Dedifferentiated amniotic fluid mesenchymal stem cell (primary cell): Measurements from ENCODE around the gene DUSP9.

Source experiments
- DNase-seq: peaks from one replicate; pipeline ENCODE4 v3.0.0-alpha.2; 2016; ENCODE audit errors: extremely low spot score

DUSP9 gene

DNA sequence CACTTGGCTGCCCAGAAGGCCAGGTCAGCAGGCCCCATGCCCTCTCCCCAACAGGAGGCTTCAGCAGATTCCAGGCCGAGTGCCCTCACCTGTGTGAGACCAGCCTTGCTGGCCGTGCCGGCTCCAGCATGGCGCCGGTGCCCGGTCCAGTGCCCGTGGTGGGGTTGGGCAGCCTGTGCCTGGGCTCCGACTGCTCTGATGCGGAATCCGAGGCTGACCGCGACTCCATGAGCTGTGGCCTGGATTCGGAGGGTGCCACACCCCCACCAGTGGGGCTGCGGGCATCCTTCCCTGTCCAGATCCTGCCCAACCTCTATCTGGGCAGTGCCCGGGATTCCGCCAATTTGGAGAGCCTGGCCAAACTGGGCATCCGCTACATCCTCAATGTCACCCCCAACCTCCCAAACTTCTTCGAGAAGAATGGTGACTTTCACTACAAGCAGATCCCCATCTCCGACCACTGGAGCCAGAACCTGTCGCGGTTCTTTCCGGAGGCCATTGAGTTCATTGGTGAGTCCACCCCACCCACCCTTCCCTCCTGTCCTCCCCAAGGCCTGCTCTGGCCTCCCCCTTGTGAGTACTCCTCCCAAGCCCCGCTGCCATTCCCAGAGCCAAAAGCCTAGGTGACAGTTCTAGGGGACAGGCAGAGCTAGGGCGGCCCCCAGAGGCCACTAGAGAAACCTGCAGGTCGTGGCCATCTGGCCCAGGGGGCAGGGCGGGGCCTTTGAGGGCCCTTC lies 2.3 kb downstream of the DUSP9 start:
- no peak for DNase-seq

DNA sequence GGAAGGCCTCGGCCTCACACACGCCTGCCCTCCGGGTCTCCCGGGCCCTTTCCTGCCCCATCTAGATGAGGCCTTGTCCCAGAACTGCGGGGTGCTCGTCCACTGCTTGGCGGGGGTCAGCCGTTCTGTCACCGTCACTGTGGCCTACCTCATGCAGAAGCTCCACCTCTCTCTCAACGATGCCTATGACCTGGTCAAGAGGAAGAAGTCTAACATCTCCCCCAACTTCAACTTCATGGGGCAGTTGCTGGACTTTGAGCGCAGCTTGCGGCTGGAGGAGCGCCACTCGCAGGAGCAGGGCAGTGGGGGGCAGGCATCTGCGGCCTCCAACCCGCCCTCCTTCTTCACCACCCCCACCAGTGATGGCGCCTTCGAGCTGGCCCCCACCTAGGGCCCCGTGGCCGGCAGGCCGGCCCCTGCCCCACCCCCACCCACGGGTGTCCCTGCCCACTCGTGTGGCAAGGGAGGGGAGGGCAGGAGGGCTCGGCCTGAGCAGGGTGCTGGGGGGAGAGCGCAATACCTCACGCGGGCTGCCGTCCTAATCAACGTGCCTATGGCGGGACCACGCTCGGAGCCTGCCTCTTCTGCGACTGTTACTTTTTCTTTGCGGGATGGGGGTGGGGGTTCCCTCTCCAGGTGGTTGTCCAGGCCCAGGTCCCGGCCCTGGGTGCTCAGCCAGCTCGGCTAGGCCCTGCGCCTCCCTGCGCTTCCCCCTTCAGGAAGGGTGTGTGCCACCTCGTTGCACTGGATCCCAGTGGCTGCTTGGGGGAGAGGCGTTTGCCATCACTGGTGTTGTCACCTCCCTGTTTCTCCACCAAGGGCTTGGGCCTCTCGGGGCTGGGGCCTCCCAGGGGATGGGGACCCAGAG lies 3.1 kb downstream of the DUSP9 start:
- DNase-seq = no peak

DNA sequence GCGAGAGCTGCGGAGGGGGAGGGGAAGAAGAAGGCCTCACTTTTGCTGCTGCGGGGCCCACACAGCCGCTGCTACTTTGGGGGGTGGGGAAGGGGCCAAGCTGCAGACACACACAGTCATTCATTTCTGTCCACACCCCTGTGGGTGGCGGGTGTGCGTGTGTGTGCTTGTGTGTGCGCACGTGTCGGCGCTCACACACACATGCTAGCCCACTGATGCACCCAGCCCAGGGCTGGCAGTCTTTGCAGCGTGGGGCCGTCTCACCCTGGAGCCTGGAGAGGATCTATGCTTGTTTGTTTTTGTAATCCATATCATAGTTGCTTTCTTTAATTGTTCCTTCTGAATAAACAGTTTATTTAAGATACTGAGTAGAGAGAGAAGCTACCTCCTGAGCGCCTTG lies 4.0 kb downstream of the DUSP9 start:
- no peak for DNase-seq

DNA sequence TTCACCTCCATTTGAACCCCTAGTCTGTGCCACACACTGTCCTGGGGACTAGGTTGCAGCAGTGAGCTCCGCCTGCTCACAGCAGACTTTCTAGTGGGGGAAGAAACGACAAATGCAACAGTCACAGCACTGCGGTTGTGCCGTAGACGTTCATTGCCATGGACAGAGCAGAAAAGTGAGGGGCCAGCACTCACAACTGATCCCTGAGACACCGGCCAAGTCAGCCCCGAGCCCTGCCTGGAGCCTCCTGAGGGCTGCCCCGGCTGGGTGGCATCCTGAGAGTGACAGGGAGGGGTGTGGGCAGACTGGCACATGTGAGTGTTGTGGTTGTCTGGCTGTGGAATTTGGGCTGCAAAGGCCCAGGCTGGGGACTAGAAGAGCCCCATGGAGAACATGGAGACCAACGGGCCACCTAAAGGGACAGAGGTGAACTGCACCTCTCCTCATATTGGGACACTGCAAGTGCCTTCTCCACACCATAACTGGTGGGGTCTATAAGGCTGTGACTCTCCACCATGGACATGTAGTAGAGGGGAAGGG lies 4.6 kb downstream of the DUSP9 start:
- no peak for DNase-seq

DNA sequence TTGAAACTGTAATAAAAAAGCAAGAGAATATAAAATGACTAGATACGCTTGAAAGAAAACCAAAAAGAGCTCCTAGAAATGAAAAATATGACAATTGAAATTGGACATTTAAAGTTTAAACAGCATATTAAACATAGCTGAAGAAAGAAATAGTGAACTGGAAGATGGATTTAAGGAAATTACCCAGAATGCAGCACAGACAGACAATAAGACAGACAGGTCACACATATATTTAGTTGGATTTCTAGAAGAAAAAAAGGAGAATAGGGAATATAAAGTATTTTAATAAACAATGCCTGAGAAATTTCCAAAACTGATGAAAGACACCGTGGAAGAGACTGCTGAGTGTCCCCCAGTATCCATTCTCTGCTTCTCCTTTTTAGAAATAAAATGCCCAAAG lies 6.6 kb downstream of the DUSP9 start:
- no peak for DNase-seq

DNA sequence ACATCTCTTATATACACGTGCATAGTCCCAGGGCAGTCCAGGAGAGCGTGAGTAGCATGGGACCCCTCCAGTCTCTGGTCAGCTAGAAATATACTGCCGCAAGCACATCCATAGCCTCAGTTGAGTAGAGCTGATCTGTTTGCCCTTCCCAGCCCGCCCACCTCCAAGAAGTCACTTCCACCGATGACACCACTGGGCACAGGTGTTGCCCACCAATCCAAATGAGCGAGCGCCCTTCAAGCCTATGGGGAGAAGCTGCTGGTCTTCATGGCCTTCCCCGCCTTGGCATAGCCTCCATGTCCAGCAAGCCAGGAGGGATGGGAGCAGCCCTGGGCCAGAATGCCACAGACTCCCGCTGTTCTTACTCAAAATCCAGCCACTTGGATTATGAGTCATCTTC lies 10.2 kb downstream of the DUSP9 start:
- no peak for DNase-seq

DNA sequence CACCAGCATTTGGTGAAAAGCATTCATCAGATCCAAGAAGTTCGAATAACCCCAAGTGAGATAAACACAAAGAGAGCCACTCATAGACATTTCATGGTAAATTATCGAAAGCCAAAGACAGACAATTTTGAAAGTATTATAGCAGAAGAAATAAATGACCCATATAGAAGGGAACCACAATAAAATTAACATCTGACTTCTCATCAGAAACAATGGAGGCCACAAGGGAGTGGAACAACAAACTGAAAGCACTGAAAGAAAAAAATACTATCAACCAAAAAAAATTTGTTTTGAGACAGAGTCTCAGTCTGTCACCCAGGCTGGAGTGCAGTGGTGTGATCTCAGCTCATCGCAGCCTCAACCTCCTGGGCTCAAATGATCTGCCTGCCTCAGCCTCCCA lies 12.3 kb downstream of the DUSP9 start:
- DNase-seq = no peak

DNA sequence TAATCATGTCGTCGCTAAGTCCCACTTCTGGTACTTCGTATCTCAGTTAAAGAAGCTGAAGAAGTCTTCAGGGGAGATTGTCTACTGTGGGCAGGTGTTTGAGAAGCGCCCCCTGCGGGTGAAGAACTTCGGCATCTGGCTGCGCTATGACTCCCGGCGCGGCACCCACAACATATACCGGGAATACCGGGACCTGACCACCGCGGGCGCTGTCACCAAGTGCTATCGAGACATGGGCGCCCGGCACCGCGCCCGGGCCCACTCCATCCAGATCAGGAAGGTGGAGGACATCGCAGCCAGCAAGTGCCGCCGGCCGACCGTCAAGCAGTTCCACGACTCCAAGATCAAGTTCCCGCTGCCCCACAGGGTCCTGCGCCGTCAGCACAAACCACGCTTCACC lies 15.3 kb downstream of the DUSP9 start:
- DNase-seq = no peak

DNA sequence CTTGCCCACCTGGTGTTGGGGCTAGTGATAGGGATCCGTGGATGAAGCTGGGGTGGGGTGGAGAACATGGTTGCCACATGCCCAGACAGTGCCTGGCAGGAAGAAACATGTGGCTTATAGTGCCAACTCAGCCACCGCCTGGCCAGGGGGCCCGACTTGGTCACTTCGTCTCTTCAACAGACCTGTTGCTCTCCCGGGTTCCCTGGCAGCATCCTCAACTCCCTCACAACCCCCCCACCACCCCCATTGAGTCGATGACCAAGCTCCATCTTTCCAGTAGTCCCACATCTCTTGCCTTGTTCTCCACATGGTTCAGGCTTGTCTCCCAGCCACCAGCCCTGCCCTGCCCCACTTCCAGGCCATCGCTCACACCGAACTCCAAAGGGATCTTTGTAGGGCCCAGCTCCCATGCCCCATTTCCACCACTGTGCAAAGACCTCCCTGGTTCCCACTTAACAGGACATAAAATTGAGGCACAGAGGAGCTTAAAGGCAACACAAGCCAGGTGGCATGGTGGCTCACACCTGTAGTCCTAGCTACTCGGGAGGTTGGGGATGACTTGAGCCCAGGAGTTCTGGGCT lies 18.8 kb downstream of the DUSP9 start:
- no peak for DNase-seq

DNA sequence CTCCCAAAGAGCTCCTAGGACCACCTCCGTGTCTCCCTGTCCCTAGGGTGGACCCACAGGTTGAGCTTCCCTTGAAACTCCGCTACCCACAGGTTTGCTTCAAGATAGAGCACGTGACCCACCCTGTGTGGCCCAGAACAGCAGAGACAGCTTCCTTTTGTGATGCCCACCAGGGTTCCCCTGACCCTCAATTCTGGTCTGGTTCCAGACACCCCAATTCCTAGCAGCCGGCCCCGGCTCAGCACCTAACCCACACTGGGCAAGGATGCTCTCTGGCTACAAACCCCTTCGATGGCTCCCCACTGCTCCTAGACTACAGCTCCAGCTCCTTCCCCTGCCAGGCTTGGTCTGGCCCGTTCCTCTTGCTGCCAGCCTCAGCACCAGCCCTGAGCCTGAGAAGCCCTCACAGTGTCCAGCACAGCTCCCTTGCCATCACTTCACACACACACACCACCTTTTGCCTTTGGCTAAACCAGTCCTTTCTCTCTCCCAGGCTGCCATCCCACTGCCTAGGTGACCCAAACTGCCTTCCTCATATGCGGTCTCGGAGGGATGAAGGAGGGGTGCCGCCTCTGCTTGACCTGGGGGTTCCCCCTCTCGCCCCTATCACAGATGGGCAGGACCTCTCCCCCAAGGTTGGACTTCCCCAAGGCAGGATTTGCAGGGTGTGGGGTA lies 20.4 kb downstream of the DUSP9 start:
- no peak for DNase-seq

DNA sequence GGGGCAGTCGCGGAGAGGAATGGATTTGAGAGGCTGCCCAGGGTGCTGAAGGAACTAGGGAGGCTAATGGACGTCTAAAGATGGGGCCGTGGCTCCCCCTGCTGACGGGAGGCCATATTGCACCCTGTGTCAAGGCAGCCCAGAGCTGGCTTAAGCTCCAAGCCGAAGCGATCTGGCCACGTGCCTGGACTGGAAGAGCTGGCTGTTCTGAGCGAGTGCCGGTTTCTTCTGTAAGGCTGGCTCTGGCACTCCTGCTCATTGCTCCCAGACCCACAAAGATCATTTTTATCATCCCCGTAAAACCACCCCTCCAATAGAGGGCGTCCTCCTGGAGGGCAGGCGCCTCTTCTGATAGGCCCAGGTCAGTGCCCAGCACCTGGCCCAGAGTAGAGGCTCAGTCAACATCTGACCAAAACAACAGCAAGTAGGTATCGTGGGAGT lies 21.0 kb downstream of the DUSP9 start:
- peak; percentile 57 for DNase-seq

DNA sequence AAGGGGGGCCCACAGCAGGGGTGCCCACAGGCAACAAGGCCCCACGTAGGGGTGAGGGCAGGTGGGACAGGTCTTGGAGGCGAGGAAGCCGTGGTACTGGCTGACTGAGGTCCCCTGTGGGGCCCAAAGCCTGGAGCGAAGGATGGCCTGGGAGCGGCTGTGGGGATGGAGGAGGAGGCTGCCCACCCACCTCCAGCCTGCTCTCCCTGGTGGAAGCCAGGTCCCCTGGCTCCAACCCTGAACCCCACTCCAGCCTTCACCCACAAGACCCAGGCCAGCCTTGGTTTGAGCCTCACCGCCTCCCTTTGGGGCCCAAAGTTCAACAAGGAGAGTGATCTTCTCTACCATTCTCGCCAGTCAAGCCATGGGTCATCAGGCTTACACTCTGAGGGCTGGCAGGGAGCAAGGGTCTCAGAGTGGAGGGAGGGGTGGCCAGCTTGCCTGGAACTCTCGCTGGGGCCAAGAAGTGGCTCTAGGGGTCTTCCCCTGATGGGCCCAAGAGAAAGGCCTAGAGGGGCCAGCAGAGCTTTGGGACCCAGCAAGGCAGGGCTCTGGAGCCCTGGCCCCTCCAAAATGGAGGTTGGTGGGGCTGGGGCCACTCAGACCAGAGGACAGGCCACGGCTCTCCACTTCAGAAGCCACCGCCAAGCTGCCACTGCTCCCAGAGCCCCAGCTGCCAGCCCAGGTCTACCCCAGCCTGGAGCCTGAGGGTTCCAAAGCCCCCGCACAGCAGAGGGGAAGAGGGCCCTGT lies 21.6 kb downstream of the DUSP9 start:
- no peak for DNase-seq

DNA sequence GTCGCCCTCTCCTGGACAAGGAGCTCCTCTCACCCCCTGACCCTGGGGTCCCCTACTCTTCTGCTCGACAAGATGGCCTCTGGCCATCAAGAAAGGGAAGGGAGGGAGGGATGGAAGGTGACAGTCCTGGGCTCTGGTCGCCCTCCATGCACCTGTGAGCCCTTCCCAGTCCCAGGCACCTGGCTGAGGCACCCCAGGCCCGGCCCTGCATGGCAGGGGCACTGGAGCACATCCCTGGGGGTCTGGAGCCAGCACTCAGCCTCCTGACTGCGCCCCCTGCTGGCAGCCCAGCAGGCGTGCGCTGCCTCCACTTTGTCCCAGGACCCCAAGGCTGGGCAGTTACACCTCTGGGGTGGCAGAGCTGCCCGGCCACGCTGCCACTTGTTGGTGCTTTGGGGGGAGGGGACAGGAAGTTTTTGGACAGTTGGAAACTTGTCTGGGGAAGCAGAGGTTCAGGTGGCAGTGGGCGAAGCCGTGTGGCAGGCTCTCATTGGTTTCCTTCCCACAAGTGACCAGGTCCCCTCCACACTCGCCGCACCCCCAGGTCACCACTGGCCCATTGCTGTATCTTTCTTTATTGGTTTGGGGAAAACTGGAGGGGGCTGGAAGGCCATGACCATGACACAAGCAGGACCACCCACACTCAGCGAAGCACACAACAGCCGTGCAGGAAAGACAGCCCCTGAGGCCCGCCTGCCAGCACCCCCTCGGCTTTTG lies 22.3 kb downstream of the DUSP9 start:
- no peak for DNase-seq

DNA sequence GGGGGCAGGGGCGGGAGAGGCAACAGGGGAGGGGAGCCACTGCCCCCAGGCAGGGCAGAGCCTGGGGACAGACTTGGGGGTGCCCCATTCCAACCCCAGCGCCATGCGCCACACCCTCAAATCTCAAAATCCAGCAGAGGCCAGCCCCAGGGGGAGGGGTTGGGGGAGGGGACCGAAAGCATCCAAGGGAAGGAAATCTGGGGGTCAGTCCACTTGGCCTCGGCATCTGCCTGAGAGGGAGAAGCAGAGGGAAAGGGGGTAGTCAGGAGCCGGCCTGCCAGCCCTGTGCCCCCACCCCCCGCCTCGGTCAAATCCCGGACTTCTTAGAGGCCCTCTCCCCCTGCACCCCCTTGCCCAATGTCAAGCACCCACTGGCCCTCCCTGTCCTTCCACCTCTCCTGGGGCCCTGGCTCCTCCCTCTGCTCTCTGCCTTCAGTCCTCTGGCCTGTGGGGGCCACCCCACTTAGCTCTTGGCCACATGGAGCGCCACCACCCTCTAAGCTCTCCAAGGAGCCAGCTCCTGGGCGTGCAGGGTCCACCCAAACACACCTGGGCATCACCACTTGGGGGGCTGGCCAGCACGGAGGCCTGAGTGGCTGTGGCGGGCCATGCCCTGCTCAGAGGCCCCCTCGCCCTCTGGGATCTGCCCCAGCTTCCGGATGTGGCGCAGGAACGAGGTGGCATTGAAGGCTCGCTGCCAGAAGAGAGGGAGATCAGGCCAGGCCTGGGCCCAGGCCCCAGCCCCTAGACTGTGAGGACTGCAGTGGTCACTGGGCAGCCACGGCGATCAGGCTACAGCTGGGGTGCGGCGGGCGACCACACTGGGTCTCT lies 23.1 kb downstream of the DUSP9 start:
- DNase-seq = no peak

DNA sequence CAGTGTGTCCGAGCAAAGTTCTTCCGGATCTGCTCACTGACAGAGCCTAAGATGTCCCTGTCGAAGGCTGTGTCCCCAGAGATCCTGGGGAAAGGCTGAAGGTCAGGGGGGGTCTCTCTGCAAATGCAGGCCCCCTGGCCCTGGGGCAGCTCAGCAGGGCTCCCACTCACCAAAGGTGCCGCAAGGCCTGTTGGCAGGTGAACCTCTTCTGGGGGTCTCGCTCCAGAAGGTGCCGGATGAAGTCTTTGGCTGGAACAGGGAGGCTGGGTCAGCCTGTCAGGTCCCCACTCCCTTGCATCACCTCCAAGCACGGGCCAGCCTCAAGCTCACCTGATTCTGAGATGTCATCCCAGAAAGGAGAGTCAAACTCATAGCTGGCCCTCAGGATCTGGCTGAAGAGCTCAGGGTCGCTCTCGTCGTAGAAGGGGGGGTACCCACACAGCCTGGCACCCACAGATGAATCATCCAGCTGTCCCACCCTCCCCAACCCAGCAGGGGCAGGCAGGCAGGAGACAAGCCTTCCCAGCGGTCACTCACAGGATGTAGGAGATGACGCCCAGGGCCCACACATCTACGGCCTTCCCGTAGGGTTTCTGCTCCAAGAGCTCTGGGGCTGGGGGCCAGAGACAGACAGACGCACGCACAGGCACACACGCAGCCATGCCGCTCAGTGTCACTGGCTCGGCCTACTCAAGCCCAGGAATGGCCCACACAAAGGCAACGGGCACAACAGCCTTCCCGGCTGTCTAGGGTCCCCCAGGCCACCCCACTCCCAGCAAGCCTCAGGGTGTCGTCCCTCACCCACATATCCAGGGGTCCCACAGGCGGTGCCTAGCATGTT lies 24.0 kb downstream of the DUSP9 start:
- DNase-seq = no peak

DNA sequence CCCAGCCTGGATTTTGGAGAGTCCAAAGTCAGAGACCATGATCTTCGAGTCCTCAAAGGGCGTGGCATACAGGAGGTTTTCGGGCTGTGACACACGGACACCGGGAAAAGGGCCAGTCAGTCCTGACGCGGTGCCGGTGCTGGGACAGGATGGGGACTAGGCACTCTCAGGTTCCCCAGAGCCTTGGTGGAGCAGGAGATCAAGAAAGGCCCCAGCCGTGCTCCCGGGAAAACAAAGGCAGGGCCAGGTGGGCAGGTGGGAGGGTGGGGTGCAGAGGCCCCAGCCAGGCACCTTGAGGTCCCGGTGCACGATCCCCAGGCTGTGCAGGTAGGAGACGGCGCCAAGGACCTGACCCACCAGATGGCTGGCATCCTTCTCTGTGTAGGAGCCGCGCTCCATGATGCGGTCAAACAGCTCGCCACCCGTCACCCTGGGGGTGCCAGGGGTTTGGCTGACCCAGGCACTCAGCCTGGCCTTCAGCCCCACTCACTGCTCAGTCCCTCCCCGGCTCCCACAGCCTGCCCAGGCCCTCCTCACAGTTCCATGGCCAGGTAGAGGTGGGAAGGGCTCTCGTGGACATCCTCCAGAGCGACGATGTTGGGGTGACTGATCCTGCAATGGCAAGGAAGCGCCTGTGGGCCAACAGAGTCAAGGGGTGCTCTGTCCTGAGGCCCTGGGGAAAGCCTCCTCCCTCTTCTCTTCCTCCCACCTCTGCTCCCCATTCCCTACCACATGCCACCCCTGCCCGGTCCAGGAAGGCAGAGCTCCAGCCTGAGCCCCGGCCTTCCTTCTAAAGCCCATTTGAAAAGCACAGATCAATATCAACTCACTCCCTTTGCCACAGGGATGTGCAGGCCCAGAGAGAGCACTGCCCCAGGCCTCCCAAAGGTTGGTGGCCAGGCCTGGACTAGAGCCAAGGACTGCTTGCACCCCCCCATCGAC lies 24.9 kb downstream of the DUSP9 start:
- no peak for DNase-seq

DNA sequence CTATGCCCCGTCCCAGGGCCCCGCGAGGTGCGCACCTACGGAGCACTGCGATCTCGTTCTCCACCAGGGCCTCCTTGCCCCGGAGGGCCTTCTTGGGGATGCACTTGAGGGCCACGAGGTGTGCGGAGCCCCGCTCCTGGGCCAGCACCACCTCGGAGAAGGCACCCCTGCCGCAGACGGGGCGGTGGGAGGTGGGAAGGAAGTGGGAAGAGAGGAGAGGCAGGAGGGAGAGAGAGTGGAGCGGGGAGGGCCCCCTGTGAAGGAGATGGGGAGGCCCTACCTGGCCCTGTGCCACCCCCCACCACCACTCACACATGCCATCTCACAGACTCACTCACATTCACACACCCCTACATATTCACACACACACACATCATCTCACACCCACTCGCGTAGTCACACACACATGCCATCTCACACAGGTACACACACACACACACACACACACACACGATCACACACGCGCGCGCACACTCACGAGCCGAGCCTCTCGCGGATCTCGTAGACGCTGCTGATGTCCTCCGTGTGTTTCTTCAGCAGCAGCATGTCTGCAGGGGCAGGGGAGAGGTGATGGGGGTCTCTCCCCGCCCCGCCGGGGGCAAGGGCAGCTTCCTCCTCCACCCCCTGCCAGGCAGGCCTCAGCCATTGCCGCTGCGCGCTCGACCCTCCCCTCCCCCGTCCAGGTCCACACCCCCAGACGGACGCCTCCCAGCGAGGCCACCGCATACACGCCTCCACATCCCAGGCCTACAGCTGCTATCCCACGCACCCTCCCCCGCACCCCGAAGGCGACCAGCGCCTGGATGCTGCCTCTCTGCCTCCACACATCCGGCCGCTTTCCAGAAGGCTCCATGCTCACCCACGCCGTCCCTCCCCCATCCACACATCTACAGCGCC lies 25.8 kb downstream of the DUSP9 start:
- no peak for DNase-seq
